HG02678 (cell line): ENCODE measurements around the gene LUC7L3.
"Not testable (repeated sequence)": the region's sequence is repeated elsewhere in the genome, so short reads cannot be mapped to it uniquely, and the experiment has no call there.

Experiments used
- ATAC-seq: cut with Tn5 transposase; IDR thresholded peaks from one replicate; pipeline ENCODE4 v1.9.1; 2021; ENCODE audit warnings: mild to moderate bottlenecking, moderate library complexity; ENCODE audit not compliant: unreplicated experiment

The LUC7L3 gene

DNA sequence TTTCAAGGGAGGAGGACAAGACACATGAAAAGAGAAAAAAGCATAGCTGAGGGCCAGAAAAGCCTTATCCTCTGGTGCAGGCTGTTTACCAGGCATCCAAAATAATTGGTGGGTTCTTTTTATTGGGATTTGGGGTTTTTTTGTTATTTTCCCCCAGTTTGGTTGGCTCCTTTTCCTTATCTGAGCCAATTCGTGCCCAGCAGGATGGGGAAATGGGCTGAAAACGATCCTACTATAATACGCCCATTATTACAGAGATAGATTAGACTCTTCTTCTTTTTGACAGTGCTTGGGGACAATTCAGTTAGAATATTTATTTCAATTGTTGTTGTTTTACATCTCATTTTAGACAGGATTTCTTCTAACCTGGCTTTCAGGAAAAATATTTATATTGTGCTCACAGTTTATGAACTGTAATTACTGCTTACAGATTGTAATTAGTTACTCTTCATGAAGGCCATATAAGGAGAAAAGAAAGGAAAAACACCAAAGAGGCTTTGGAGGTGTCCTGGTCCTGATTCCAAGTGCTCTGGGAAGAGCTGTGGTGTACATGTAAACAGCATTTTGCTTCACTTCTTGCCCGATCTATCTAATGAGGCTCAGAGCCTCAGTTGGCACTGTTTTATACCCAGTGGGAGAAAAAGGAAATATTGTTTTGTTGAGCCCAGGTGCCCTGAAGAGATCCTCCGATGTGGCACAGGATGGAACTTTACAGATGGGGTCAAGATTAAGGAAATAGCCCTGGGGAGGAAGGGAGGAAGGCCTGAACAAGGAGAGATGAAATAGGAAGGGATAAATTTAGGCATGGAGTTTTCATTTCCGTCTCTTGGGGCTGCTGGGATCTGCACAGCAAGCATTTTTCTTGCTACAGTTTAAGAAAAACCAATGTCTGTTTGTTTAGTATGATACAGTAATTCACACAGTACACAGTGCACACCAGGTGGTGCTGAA is 11.1 kb upstream of the LUC7L3 start:
- ATAC-seq: no peak

DNA sequence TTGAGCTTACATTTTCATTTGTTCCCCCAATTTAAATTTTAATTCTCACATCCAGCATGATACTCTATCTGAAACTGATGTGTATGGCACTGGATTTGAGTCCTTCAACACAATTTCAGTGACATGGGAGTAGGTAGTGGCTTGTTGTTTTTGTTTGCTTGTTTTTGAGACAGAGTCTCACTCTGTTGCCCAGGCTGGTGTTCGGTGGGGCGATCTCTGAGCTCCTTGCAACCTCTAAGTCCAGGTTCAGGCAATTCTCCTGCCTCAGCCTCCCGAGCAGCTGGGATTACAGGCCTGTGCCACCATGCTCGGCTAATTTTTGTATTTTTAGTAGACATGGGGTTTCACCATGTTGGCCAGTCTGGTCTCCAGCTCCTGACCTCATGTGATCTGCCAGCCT is 10.3 kb upstream of the LUC7L3 start:
- not testable (repeated sequence) for ATAC-seq

DNA sequence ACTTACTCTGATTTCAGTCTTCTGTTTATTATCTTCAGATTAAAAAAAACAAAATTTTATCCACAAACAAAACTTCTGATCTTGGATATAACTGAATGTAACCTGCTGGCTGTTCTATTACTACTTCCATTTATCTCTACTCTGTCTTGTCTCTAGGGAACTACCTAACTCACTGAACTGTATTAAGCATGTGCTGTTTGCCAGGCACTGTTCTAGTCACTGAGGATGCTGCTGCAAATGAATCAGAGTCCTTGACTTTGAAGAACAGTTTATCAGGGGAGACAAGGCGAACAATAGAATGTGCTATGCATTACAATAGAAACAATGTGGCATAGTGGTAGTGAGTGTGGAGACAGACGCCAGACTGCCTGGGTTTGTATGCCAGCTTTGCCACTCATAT is 9.4 kb upstream of the LUC7L3 start:
- no peak for ATAC-seq

DNA sequence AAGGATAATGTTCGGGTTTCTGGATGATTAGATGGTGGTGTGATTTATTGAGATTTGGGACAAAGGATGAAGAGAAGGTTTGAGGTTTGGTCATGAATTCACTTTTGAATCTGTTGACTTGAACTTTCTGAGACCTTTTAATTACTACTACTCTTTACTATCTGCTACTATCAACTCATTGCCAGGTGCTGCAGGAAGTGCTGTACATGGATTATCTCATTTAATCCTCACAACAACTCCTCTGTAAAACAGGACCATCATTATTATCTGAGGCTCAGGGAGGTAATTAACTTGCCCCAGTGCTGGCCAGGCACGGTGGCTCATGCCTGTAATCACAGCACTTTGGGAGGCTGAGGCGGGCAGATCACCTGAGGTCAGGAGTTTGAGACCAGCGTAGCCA is 8.8 kb upstream of the LUC7L3 start:
- no peak for ATAC-seq

DNA sequence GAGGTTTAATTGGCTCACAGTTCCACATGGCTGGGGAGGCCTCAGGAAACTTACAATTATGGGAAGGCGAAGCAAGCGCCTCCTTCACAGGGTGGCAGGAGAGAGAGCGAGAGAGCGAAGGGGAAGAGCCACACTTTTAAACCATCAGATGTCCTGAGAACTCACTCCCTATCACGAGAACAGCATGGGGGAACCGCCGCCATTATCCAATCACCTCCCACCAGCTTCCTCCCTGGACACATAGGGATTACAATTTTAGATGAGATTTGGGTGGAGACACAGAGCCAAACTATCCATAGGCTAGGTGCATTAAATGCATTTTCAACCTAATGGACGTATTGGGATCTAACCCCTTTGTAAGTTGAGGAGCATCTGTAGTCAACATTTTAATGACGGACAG is 6.8 kb upstream of the LUC7L3 start:
- no peak for ATAC-seq

DNA sequence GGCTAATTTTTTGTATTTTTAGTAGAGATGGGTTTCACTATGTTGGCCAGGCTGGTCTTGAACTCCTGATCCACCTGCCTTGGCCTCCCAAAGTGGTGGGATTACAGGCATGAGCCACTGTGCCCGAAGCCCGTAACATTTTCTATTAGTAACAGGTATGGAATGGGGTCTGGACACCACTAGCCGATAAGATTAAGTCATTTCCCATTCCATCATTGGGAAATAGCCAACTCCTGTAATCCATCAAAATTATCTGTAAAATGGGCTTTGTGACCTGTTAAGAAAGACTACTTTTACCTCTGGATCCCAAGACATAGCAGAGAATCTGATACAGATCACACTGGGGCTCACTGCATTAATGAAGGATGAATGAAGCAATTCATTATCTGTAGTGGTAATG is 3.9 kb upstream of the LUC7L3 start:
- no peak for ATAC-seq

GRCh38 chr17:50719924-50720794 is 756 bp downstream of the LUC7L3 start:
- ATAC-seq: no peak

DNA sequence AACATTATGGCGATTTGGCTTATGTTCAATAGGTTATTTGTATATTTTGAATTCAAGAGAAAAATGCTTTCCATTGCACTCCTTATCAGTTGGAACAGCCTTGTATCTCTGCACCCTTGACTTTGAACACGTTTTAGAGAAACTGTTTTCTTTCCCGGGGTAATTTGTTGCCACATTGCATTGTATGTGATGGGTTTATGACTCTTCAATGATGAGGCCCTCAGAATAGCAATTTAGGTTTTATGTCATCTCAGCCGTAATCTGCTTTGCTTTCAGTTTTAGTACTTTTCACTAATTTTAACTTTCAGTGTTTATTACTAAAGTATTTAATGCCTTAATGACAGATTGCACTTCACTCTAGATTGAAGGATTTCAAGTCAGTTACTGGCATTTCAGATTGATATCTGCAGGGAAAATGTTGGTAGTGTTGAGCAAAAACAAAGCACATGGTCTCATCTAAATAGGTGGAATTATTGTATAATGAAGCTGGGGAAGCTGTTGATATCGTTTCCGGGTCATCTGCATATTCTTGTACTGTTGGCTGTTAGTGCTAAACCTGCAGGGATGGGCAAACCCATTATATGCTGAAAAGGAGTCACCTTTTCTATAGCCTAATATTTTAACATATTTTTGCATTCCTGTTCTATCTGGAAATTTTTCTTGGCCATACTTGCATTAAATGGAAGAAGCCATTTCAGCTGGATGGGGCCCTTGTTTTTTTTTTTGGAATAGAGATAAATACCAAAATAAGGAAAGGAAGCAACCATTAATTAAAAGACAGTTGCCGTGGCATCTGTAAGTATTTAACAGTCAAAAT is 2.0 kb downstream of the LUC7L3 start:
- ATAC-seq: no peak

DNA sequence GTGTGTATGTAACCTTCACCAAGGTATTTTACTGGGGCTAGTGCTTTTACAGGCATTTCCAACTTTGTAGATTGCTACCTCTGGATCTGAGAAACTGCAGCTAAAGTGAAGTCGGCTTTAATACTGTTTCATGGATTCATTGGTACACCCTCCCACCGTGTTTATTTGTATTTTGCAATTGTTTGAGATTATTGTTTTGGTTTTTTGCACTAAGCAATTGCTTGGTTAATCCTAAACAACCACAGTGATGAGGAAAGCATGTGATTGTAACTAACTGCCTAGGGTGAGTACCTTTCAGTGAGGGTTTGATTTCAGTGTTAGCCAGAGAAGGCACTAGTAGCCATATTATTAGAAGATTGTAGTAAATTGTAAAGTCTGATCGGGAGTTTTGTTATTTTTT is 3.3 kb downstream of the LUC7L3 start:
- no peak for ATAC-seq

GRCh38 chr17:50724622-50725021 is 5.2 kb downstream of the LUC7L3 start:
- ATAC-seq: not testable (repeated sequence)

GRCh38 chr17:50725769-50726655 is 6.6 kb downstream of the LUC7L3 start:
- no peak for ATAC-seq

DNA sequence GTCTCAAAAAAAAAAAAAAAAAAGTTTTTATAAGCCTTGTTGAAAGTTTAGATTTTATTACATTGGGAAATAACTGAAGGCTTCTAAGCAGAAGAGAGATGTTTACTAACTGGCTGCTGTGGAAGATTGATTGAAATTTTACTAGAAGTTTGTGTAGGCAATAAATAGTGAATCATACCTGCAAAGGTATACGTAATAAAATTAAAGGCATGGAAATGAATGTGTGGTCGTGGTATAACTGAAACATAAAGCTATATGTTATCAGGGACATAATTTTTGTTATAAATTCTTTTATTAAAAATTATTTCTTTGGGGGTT is 8.7 kb downstream of the LUC7L3 start:
- no peak for ATAC-seq

- no peak for ATAC-seq
Observed at GRCh38 chr17:50728881-50729765, 9.7 kb downstream of the LUC7L3 start.

DNA sequence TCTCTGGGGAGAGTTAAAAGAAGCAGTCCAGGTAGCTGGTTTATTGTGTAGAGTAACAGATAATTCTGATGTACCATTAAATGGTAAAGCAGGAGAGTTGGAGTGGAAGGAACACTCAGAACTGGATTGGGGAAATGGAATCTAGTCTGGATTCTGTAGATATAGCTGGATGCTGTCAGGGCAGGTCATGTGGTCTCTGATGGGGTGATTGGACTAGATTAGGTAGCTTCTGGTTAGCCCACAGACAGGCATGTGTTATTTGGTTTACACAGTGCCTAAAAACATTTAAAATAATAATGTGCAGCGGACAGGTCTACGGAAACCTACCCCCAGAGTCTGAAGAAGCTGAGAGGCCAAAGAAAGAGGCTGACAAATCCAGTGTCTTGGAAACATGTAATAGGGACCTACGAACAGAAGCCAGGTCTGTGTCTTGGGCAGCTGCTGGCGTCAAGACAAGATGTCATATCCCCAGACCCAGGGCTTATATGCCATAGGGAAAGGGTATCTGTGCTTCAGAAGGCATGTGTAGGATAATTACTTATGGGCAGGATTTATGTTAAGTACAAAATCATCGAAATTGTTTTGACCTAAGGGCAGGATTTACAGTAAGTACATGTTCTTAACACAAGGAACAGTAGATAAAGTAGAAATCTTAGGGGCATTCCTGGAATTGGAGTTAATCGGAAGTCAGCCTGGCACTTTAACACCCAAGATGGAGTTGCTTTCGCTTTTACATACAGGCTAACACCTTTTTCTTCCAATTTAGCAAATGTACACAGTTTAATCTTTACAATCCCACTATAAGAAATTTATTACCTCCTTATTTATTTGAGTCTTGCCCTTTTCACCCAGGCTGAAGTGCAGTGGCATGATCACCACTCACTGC is 12.4 kb downstream of the LUC7L3 start:
- no peak for ATAC-seq

- no peak for ATAC-seq
Observed at GRCh38 chr17:50735287-50735686, 15.9 kb downstream of the LUC7L3 start.

DNA sequence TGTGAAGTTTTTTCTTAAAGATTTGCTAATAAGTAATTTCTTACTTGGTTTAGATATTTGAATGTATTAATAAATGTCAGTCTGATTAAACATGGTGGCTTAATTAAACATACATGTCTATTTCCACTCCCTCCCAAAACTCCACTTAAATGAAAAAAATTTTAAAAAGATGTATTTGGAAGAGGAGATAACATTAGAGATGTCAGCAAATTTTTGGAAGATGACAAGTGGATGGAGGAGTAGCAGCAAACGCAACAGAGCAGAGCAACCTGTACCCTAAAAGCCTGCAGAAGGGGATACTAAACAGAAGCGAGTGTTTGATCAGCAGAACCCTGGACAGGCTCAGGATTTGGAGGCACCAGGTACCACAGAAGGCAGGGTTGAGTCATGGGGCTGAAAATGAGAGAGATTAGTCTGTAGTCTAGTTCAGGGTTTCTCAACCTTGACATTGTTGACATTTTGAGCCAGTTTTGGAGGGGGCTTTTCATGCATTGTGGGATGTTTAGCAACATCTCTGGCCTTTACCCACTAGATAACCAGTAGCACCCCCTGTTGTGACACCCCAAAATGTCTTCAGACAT is 17.8 kb downstream of the LUC7L3 start:
- no peak for ATAC-seq

DNA sequence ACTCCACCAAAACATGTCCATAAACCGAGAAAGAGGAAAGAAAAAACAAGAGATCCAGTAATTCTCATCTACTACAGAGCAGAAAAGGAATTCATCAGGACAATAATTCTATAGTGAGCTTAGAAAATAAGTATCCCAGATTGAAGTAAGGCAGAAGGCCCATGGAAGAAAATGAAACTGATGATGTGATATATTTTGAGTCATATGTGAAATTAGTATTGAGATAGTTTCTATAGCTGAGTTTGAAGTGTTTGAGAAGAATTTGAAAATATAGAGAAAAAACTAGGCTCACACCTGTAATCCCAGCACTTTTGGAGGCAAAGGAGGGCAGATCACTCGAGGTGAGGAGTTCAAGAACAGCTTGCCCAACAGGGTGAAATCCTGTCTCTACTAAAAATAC is 19.7 kb downstream of the LUC7L3 start:
- no peak for ATAC-seq

- ATAC-seq: no peak
Observed at GRCh38 chr17:50745631-50746030, 26.2 kb downstream of the LUC7L3 start.
